ENCODE results near the gene CDC34. TPM values are rescaled to one million over a fixed set of nuclear protein-coding genes. Genes with fewer than 3 reads are reported as not detected.

CDC34 gene
- total RNA-seq, 4 donors from 2014 or later = 60.7 to 110 (median 73.4) TPM

DNA sequence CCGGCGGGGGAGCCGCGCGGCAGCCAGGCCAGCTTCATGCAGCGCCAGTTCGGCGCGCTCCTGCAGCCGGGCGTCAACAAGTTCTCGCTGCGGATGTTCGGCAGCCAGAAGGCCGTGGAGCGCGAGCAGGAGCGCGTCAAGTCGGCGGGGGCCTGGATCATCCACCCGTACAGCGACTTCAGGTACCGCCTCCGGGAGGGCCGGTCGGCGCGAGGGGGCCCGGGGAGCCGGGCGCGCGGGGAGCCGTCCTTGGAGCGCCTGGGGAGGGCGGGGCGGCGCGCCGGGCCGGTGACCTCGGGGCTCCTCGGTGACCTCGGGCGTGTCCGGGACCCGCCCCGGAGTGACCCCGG, 58.8 kb downstream of the CDC34 start:
- TF ChIP-seq, protein P1, sequence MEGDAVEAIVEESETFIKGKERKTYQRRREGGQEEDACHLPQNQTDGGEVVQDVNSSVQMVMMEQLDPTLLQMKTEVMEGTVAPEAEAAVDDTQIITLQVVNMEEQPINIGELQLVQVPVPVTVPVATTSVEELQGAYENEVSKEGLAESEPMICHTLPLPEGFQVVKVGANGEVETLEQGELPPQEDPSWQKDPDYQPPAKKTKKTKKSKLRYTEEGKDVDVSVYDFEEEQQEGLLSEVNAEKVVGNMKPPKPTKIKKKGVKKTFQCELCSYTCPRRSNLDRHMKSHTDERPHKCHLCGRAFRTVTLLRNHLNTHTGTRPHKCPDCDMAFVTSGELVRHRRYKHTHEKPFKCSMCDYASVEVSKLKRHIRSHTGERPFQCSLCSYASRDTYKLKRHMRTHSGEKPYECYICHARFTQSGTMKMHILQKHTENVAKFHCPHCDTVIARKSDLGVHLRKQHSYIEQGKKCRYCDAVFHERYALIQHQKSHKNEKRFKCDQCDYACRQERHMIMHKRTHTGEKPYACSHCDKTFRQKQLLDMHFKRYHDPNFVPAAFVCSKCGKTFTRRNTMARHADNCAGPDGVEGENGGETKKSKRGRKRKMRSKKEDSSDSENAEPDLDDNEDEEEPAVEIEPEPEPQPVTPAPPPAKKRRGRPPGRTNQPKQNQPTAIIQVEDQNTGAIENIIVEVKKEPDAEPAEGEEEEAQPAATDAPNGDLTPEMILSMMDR (IDR thresholded peaks at IDR 0.05) = no peak
- TF ChIP-seq POLR2A (IDR thresholded peaks at IDR 0.05) = no peak
- no peak for TF ChIP-seq EP300 (IDR thresholded peaks at IDR 0.05)
- peaks cover 0 to 33% (median 9%) of the 10 kb centered on the region in 4 donors for H3K4me1 ChIP-seq
- H3K4me3 ChIP-seq = peak overlapping the region in 1 of 4 donors; percentile 30
- 0 to 3% methylated on average over 3 to 21 of the region's 50 CpGs for WGBS, 2 donors
- H3K27ac ChIP-seq = no peak overlapping the region
- DNase-seq (ENCODE audit: low spot score in 2 of 2) = no peak
- no peaks in the 10 kb centered on the region for H3K9me3 ChIP-seq
- H3K27me3 ChIP-seq = peaks cover 3 to 72% of the 10 kb centered on the region in 2 donors
- no peaks in the 10 kb centered on the region for H3K36me3 ChIP-seq

GRCh38 chr19:590750-591098, 59.2 kb downstream of the CDC34 start:
- no peaks in the 10 kb centered on the region for H3K9me3 ChIP-seq

DNA sequence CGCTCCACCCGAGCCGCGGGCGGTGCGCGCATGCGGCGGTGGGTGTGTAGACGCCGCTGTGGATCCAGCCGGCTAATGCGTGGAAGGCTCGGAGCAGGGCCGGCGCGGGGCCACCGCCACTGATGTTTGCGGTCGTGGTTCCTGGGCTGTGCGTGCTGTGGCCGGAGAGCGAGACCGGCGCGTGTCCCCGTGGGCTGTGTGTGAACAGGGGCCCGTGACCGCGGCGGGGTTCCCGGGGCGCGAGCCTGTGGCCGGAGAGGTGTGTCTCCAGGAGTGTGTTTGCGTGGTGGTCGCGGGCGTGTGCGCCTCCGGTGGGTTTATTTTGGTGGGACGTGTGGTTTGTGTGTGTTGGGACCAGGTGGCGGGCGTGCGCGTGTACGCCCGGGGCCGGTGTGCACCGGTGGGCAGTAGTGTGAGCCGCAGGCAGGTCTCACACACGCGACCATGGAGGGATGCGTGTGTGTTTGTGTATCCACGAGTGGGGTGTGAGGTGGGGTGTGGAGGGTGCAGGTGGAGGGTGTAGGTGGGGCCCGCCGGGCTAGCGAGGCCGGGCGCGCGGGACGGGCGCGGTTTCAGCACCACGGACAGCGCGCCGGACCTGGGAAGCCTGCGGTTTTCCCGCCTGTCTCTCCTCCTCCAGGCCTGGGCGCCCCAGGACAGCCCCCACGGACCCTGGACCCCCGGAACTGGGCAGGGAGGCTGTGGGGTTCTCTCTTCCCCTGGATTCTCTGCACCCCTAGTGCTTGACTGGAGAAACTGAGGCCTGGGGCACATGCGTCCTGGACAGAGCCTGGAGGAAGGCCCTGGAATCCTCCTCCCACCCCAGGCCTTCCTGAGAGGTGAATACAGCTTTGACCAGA, 59.8 kb downstream of the CDC34 start:
- Histone ChIP-seq H3K27me3 (peaks cover 3 to 79% of the 10 kb centered on the region in 2 donors), H3K36me3 (no peaks in the 10 kb centered on the region), H3K4me3 (no peak overlapping the region), H3K9me3 (no peaks in the 10 kb centered on the region), H3K4me1 (peaks cover 0 to 33% (median 9%) of the 10 kb centered on the region in 4 donors), H3K27ac (no peak overlapping the region)
- DNase-seq (ENCODE audit: low spot score in 2 of 2) = no peak
- TF ChIP-seq POLR2A (IDR thresholded peaks at IDR 0.05) = no peak
- TF ChIP-seq, protein P1 (IDR thresholded peaks at IDR 0.05) = no peak
- TF ChIP-seq EP300 (IDR thresholded peaks at IDR 0.05) = no peak
- 30 to 31% methylated on average over 49 to 69 of the region's 75 CpGs for WGBS, 2 donors

More at GRCh38 chr19:590750-591098, 59.2 kb downstream of the CDC34 start:
- peaks cover 3 to 76% of the 10 kb centered on the region in 2 donors for H3K27me3 ChIP-seq
- peak overlapping the region in 1 of 4 donors; percentile 30 for H3K4me3 ChIP-seq
- WGBS, 2 donors = 7 to 9% methylated on average over 14 to 26 of the region's 41 CpGs
- TF ChIP-seq EP300 (IDR thresholded peaks at IDR 0.05) (no peak), POLR2A (IDR thresholded peaks at IDR 0.05) (no peak)
- TF ChIP-seq, protein P1 (IDR thresholded peaks at IDR 0.05) = no peak
- H3K36me3 ChIP-seq = no peaks in the 10 kb centered on the region
- no peak for DNase-seq (ENCODE audit: low spot score in 2 of 2)
- peaks cover 0 to 33% (median 9%) of the 10 kb centered on the region in 4 donors for H3K4me1 ChIP-seq
- no peak overlapping the region for H3K27ac ChIP-seq

Other genes starting within 250 kb of the CDC34 start
- 10 to 100 TPM in 2 of 4 donors, 1 to 10 TPM in 2; 2.5 to 22.2 (median 9.3) TPM for gene PLPP2, start 240.4 kb upstream of the CDC34 start, total RNA-seq
- gene MIER2, start 187.0 kb upstream of the CDC34 start, total RNA-seq = 10 to 100 TPM; 17.8 to 20.7 (median 19.1) TPM
- gene C2CD4C, start 122.6 kb upstream of the CDC34 start, total RNA-seq = 1 to 10 TPM in 2 of 4 donors, under 1 TPM in 2; 0.21 to 2.7 (median 1.5) TPM
- 10 to 100 TPM; 13.5 to 41.1 (median 22.9) TPM for gene SHC2, start 70.7 kb upstream of the CDC34 start, total RNA-seq
- under 1 TPM in 1 of 4 donors, not detected in 3; 0.21 TPM for gene MADCAM1, start 35.3 kb upstream of the CDC34 start, total RNA-seq
- gene TPGS1, start 24.3 kb upstream of the CDC34 start, total RNA-seq = 100 to 1,000 TPM; 108 to 131 (median 115) TPM
- gene GZMM, start 12.3 kb downstream of the CDC34 start, total RNA-seq = 1 to 10 TPM in 1 of 4 donors, not detected in 3; 2.5 TPM
- 100 to 1,000 TPM; 303 to 400 (median 324) TPM for gene BSG, start 40.8 kb downstream of the CDC34 start, total RNA-seq
- under 1 TPM in 1 of 4 donors, not detected in 3; 0.59 TPM for gene HCN2, start 58.1 kb downstream of the CDC34 start, total RNA-seq
- gene POLRMT, start 101.8 kb downstream of the CDC34 start, total RNA-seq = 10 to 100 TPM; 28.2 to 73.5 (median 51.5) TPM
- gene FGF22, start 108.1 kb downstream of the CDC34 start, total RNA-seq = 1 to 10 TPM in 3 of 4 donors, under 1 TPM in 1; 0.30 to 9.0 (median 3.4) TPM
- 10 to 100 TPM; 38.0 to 90.9 (median 55.3) TPM for gene RNF126, start 131.5 kb downstream of the CDC34 start, total RNA-seq
- 100 to 1,000 TPM; 582 to 977 (median 642) TPM for gene FSTL3, start 144.6 kb downstream of the CDC34 start, total RNA-seq
- gene PRSS57, start 163.7 kb downstream of the CDC34 start, total RNA-seq = not detected
- gene PALM, start 177.2 kb downstream of the CDC34 start, total RNA-seq = 100 to 1,000 TPM in 1 of 4 donors, 10 to 100 TPM in 3; 65.7 to 101 (median 98.0) TPM
- gene MISP, start 219.4 kb downstream of the CDC34 start, total RNA-seq = under 1 TPM in 2 of 4 donors, not detected in 2; 0.20 to 0.30 TPM

Measured in tibial nerve (tissue), 4 donors.